Breast epithelium (tissue), 3 donors: ENCODE measurements around the gene MYO5B.

ENCODE experiments used
- CTCF ChIP-seq, 3 donors: fragments of 450-650 bp; IDR thresholded peaks; one replicate each; pipeline ENCODE4 v1.5.1; 2016 to 2017; ENCODE audit warnings: antibody characterized with exemption in 3 of 3, mild to moderate bottlenecking in 3 of 3, moderate library complexity in 3 of 3
- POLR2A ChIP-seq: fragments of 450-650 bp; IDR thresholded peaks from one replicate; pipeline ENCODE4 v1.6.1; 2016; ENCODE audit warnings: antibody characterized with exemption, mild to moderate bottlenecking, moderate library complexity

GRCh38 chr18:50057009-50057408 is 137.9 kb downstream of the MYO5B start:
- TF ChIP-seq CTCF (IDR thresholded peaks at IDR 0.05) (no peak), POLR2A (no peak)
